H1 (cell line): ENCODE data around the gene PHACTR1. TPM values are rescaled to one million over a fixed set of nuclear protein-coding genes. Genes with fewer than 3 reads are reported as not detected.

Experiments
- ASH2L ChIP-seq: fragments of 200-600, 300-600 bp; sonication (generic); IDR thresholded peaks from one replicate; pipeline ENCODE4 v1.7.1; 2017; ENCODE audit warnings: low read length
- CHD2 ChIP-seq: IDR thresholded peaks from 2 replicates; pipeline ENCODE4 v1.6.1; 2012; ENCODE audit warnings: low read length, improper control_type of control experiment
- CHD7 ChIP-seq: fragments of 300-600 bp; sonication (generic); IDR thresholded peaks from 2 replicates; pipeline ENCODE4 v1.7.1; 2012; ENCODE audit warnings: low read length, moderate library complexity, mild to moderate bottlenecking, inconsistent platforms; ENCODE audit not compliant: insufficient replicate concordance
- EP300 ChIP-seq, 2 experiments: IDR thresholded peaks; 1 replicate in 1 of 2; 2 replicates in 1 of 2; pipeline ENCODE4 v1.6.1; 2011 to 2012; ENCODE audit warnings: low read depth in 2 of 2, low read length in 2 of 2, mild to moderate bottlenecking in 2 of 2, borderline replicate concordance in 1 of 2, inconsistent platforms in 1 of 2, moderate library complexity in 1 of 2
- GABPA ChIP-seq: IDR thresholded peaks from 2 replicates; pipeline ENCODE4 v1.6.1; 2011; ENCODE audit warnings: mild to moderate bottlenecking, low read length, moderate library complexity, borderline replicate concordance; ENCODE audit not compliant: insufficient read depth
- RXRA ChIP-seq: IDR thresholded peaks from 2 replicates; pipeline ENCODE4 v1.6.1; 2011; ENCODE audit warnings: low read depth, mild to moderate bottlenecking, low read length, moderate library complexity; ENCODE audit not compliant: insufficient read depth
- SAP30 ChIP-seq: fragments of 300-600 bp; sonication (generic); IDR thresholded peaks from 2 replicates; pipeline ENCODE4 v1.7.1; 2012; ENCODE audit warnings: low read length, moderate library complexity, mild to moderate bottlenecking, inconsistent platforms; ENCODE audit not compliant: insufficient read depth, insufficient replicate concordance
- SIX5 ChIP-seq: IDR thresholded peaks from 2 replicates; pipeline ENCODE4 v1.6.1; 2011; ENCODE audit warnings: mild to moderate bottlenecking, low read depth, low read length
- TAF1 ChIP-seq: IDR thresholded peaks from 2 replicates; pipeline ENCODE4 v1.6.1; 2011; ENCODE audit warnings: mild to moderate bottlenecking, low read depth, low read length
- TEAD4 ChIP-seq: IDR thresholded peaks from 2 replicates; pipeline ENCODE4 v1.6.1; 2012; ENCODE audit warnings: low read depth, low read length, inconsistent platforms, mixed read lengths
- polyA plus RNA-seq, 7 experiments: library from polyadenylated mRNA; depleted of rRNA in 3 of 7; stranded (reverse) in 5 of 7; unstranded in 2 of 7; fragments of >200 nt in 5 of 7; fragments of 200-250 nt in 2 of 7; gene quantifications; 1 replicate in 5 of 7; 2 replicates in 1 of 7; 4 replicates in 1 of 7; pipeline versions ENCODE4 v1.2.1 to v1.2.3, GENCODE V29; 2011 to 2013; ENCODE audit warnings: missing spikeins in 2 of 7, mixed read lengths in 2 of 7
- total RNA-seq: library from RNA; stranded (reverse); fragmentation: NEBNext Ultra II Directional; extraction: Animal tissue kit (Norgen Biotek cat#: 25700); gene quantifications from 2 replicates; pipeline ENCODE4 v1.2.1, GENCODE V29; 2021

The PHACTR1 gene
- total and polyA plus RNA-seq, 2 of the 8 experiments (the other 6 are each of a cell fraction or from before 2014, with no cell fraction given): 3.9 to 17.1 TPM

DNA sequence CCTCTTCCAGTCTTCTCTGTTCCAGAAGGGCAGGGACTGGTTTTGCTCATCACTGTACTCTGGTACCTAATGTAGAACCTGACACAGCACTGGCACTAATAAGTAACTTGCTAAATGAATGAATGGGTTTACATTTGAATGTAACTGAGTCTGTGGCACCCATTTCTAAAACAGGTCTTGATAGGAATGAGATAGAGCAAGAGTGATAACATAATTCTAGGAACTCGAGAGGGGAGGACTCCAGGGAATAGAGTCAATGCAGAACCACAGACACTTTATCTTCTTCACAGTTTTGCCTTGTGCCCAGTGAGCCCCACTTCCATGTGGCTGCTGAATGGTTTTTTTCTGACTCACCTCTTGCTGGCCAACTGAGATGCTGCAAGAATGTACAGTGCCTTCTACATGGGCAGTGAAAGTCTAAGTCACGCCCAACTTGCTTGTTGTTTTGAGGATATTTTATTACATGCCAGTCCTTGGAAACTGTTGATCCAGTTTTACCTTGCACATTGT is 550.6 kb downstream of the PHACTR1 start (continued):
- no peak for TF ChIP-seq CHD7
- no peak for TF ChIP-seq TEAD4
- TF ChIP-seq EP300 (IDR thresholded peaks at IDR 0.05; ENCODE audit: borderline replicate concordance in 1 of 2, low read depth in 2 of 2, low read length in 2 of 2): no peak
- TF ChIP-seq CHD2: no peak
- no peak for TF ChIP-seq TAF1
- no peak for TF ChIP-seq RXRA
- TF ChIP-seq SAP30: no peak
- no peak for TF ChIP-seq ASH2L
- TF ChIP-seq GABPA: no peak
- no peak for TF ChIP-seq SIX5
